GM21786 (cell line): Measurements from ENCODE around the gene EFR3B.
"Not testable (repeated sequence)": the region's sequence is repeated elsewhere in the genome, so short reads cannot be mapped to it uniquely, and the experiment has no call there.

Experiments used
- ATAC-seq: cut with Tn5 transposase; IDR thresholded peaks from one replicate; pipeline ENCODE4 v1.9.1; 2021; ENCODE audit not compliant: unreplicated experiment

EFR3B gene

GRCh38 chr2:25103287-25103871, 61.5 kb downstream of the EFR3B start:
- ATAC-seq, result no peak

GRCh38 chr2:25104736-25105135, 62.9 kb downstream of the EFR3B start:
- no peak for ATAC-seq

- no peak for ATAC-seq
These were observed 63.6 kb downstream of the EFR3B start for GRCh38 chr2:25105336-25106085.

- no peak for ATAC-seq
These were observed 67.9 kb downstream of the EFR3B start for GRCh38 chr2:25109822-25110221.

- no peak for ATAC-seq
These were observed 70.2 kb downstream of the EFR3B start for GRCh38 chr2:25112113-25112512.

GRCh38 chr2:25115249-25115883, 73.5 kb downstream of the EFR3B start:
- no peak for ATAC-seq

- no peak for ATAC-seq
These were observed 74.0 kb downstream of the EFR3B start for GRCh38 chr2:25115902-25116301.

GRCh38 chr2:25116956-25117355, 75.1 kb downstream of the EFR3B start:
- no peak for ATAC-seq

- ATAC-seq, result no peak
These were observed 77.4 kb downstream of the EFR3B start for GRCh38 chr2:25119263-25119662.

GRCh38 chr2:25122367-25122766, 80.5 kb downstream of the EFR3B start:
- ATAC-seq, result no peak

- ATAC-seq, result no peak
These were observed 81.8 kb downstream of the EFR3B start for GRCh38 chr2:25123682-25124081.

- ATAC-seq, result no peak
These were observed 83.3 kb downstream of the EFR3B start for GRCh38 chr2:25125189-25125588.

- ATAC-seq, result no peak
These were observed 84.1 kb downstream of the EFR3B start for GRCh38 chr2:25125976-25126375.

- ATAC-seq, result not testable (repeated sequence)
These were observed 85.2 kb downstream of the EFR3B start for GRCh38 chr2:25127071-25127470.

GRCh38 chr2:25127646-25128045, 85.8 kb downstream of the EFR3B start:
- no peak for ATAC-seq

GRCh38 chr2:25129901-25130520, 88.1 kb downstream of the EFR3B start:
- ATAC-seq, result no peak

GRCh38 chr2:25131253-25131566, 89.3 kb downstream of the EFR3B start:
- ATAC-seq, result no peak

- no peak for ATAC-seq
These were observed 89.9 kb downstream of the EFR3B start for GRCh38 chr2:25131567-25132298.

GRCh38 chr2:25132299-25132635, 90.4 kb downstream of the EFR3B start:
- no peak for ATAC-seq

- no peak for ATAC-seq
These were observed 90.8 kb downstream of the EFR3B start for GRCh38 chr2:25132693-25133092.

GRCh38 chr2:25140535-25140934, 98.7 kb downstream of the EFR3B start:
- ATAC-seq, result not testable (repeated sequence)
